Measurements from ENCODE around the gene CREB3. TPM values are rescaled to one million over a fixed set of nuclear protein-coding genes. Genes with fewer than 3 reads are reported as not detected.

The CREB3 gene
- polyA plus RNA-seq, 2 of the 4 experiments (the other 2 are of a cell fraction): 33.3 to 51.3 TPM

- peak overlapping the region; percentile 69 for H3K4me3 ChIP-seq
- no peaks in the 10 kb centered on the region for H3K9me3 ChIP-seq
- WGBS (ENCODE audit: missing lambda C conversion rate): 66% methylated on average over 4 of the region's 4 CpGs
- H3K4me1 ChIP-seq: peaks cover 30% of the 10 kb centered on the region
- DNase-seq (ENCODE audit: low read depth in 1 of 2, low spot score in 1 of 2): no peak
- no peak for FAIRE-seq
- TF ChIP-seq ZNF302 (CRISPR knock-in tag; IDR thresholded peaks at IDR 0.05): no peak
- no peak for TF ChIP-seq ELK1 (IDR thresholded peaks at IDR 0.05; ENCODE audit: low read depth, low read length)
- no peak for TF ChIP-seq CHD4 (IDR thresholded peaks at IDR 0.05; ENCODE audit: borderline replicate concordance)
- TF ChIP-seq CBX2 (IDR thresholded peaks at IDR 0.05; ENCODE audit: borderline replicate concordance, low read depth): no peak
- no peak for TF ChIP-seq TP53 (CRISPR knock-in tag; IDR thresholded peaks at IDR 0.05)
- no peak for TF ChIP-seq SMC3 (IDR thresholded peaks at IDR 0.05)
- no peak for TF ChIP-seq PHF8 (IDR thresholded peaks at IDR 0.05; ENCODE audit: borderline replicate concordance, low read depth)
- no peak for TF ChIP-seq MYC (IDR thresholded peaks at IDR 0.05; ENCODE audit: borderline replicate concordance, low read length)
- no peak for TF ChIP-seq NPAS2 (CRISPR knock-in tag; IDR thresholded peaks at IDR 0.05; ENCODE audit: borderline replicate concordance)
- TF ChIP-seq KDM5A (IDR thresholded peaks at IDR 0.05): no peak
- TF ChIP-seq NFE2L2 (conservative IDR thresholded peaks at IDR 0.05; ENCODE audit: low read length): no peak
- no peak for TF ChIP-seq RAD21 (conservative IDR thresholded peaks at IDR 0.05 in 1 of 2, IDR thresholded peaks at IDR 0.05 in 1 of 2)
- no peak for TF ChIP-seq REST (IDR thresholded peaks at IDR 0.05)
- H3K4me2 ChIP-seq: peak overlapping the region; percentile 67
- POLR2A ChIA-PET: interaction anchor here (1.1 to 4.8 kb wide), 2 partner anchors 14 to 18 kb away, joined by 5 to 41 read pairs; partner anchors contain the start of genes CREB3 and TLN1
- CTCF ChIA-PET: interaction anchor here (1.0 to 13.6 kb wide), 8 partner anchors 9 to 132 kb away, joined by 3 to 116 read pairs (median 9); partner anchors contain the start of genes CREB3 and TLN1
- H3K27ac ChIP-seq: peak overlapping the region; percentile 84 to 99; a peak in 5 of 6 replicates
- no peak for ATAC-seq
Measured at GRCh38 chr9:35750256-35750531, 17.7 kb downstream of the CREB3 start.

GRCh38 chr9:35753466-35753865, 21.0 kb downstream of the CREB3 start:
- no peak for FAIRE-seq
- TF ChIP-seq ZSCAN20 (CRISPR knock-in tag; IDR thresholded peaks at IDR 0.05) (no peak), FOXS1 (CRISPR knock-in tag; IDR thresholded peaks at IDR 0.05) (no peak), MAZ (IDR thresholded peaks at IDR 0.05; ENCODE audit: borderline replicate concordance, low read depth, low read length) (no peak), HOXB5 (CRISPR knock-in tag; IDR thresholded peaks at IDR 0.05) (no peak), JUN (IDR thresholded peaks at IDR 0.05) (no peak), USF2 (IDR thresholded peaks at IDR 0.05) (no peak), E2F6 (IDR thresholded peaks at IDR 0.05; ENCODE audit: borderline replicate concordance, low read depth) (no peak), HOXA7 (CRISPR knock-in tag; IDR thresholded peaks at IDR 0.05) (no peak), RARB (CRISPR knock-in tag; IDR thresholded peaks at IDR 0.05) (no peak)
- ChIA-PET POLR2A (no interaction called here), CTCF (interaction anchor here (0.8 to 6.5 kb wide), 9 partner anchors 7 to 95 kb away, joined by 3 to 75 read pairs (median 6); partner anchors contain the start of genes CCDC107, CREB3, GBA2 and RGP1)
- no peak overlapping the region for H3K4me2 ChIP-seq
- no peak for DNase-seq (ENCODE audit: low read depth in 1 of 2, low spot score in 1 of 2)
- peaks cover 14% of the 10 kb centered on the region for H3K4me1 ChIP-seq
- H3K4me3 ChIP-seq: no peak overlapping the region
- H3K27ac ChIP-seq: no peak overlapping the region
- no peak for ATAC-seq
- H3K9me3 ChIP-seq: no peaks in the 10 kb centered on the region
- 92% methylated on average over 5 of the region's 5 CpGs for WGBS (ENCODE audit: missing lambda C conversion rate)

All from A549 (cell line).